Measurements from ENCODE around the gene BLOC1S4.

The BLOC1S4 gene

GRCh38 chr4:6718932-6719610 lies 3.1 kb downstream of the BLOC1S4 start:
- H3K36me3 ChIP-seq (ENCODE audit: control insufficient read depth in 1 of 2, insufficient read depth in 2 of 2, low read depth in 1 of 2, low read length in 2 of 2) = peaks cover 0 to 3% of the 10 kb centered on the region in 2 experiments
- 92% methylated on average over 7 of the region's 7 CpGs for WGBS
- H3K4me2 ChIP-seq (ENCODE audit: low read length, poor library complexity, severe bottlenecking) = no peak overlapping the region
- no peak overlapping the region for H3K27ac ChIP-seq (ENCODE audit: low read length, poor library complexity, severe bottlenecking)
- H3K9me3 ChIP-seq (ENCODE audit: control insufficient read depth, low read length) = no peaks in the 10 kb centered on the region
- no peak overlapping the region for H3K23ac ChIP-seq (ENCODE audit: low read length in 2 of 2)
- H3K4ac ChIP-seq (ENCODE audit: low read depth in 1 of 2, low read length in 2 of 2) = no peak overlapping the region
- H3K4me3 ChIP-seq (ENCODE audit: insufficient read depth in 1 of 2, low read depth in 1 of 2, low read length in 2 of 2) = no peak overlapping the region
- no peak overlapping the region for H2AFZ ChIP-seq (ENCODE audit: low read depth, low read length)
- H2AK5ac ChIP-seq (ENCODE audit: low read length, severe bottlenecking) = no peak overlapping the region
- no peak overlapping the region for H4K8ac ChIP-seq (ENCODE audit: low read length)
- no peak overlapping the region for H2BK120ac ChIP-seq (ENCODE audit: low read depth, low read length)
- H2BK5ac ChIP-seq (ENCODE audit: low read depth, low read length, poor library complexity, severe bottlenecking) = no peak overlapping the region
- no peak overlapping the region for H4K91ac ChIP-seq (ENCODE audit: low read length)
- no peaks in the 10 kb centered on the region for H3K27me3 ChIP-seq (ENCODE audit: control insufficient read depth in 1 of 2, insufficient read depth in 1 of 2, low read length in 2 of 2)
- H3K14ac ChIP-seq (ENCODE audit: low read length in 2 of 2) = no peak overlapping the region
- peaks cover 2% of the 10 kb centered on the region for H3K79me1 ChIP-seq (replicated peaks; ENCODE audit: low read length, poor library complexity, severe bottlenecking)
- H3K9ac ChIP-seq (ENCODE audit: low read length) = no peak overlapping the region
- peaks cover 2% of the 10 kb centered on the region for H3K4me1 ChIP-seq (ENCODE audit: control insufficient read depth, insufficient read depth, low read depth, low read length)
- DNase-seq = no peak
- no peak overlapping the region for H3K18ac ChIP-seq (ENCODE audit: low read depth in 1 of 2, low read length in 2 of 2)
- no peak overlapping the region for H2BK15ac ChIP-seq (ENCODE audit: low read depth, poor library complexity, severe bottlenecking)
- no peak overlapping the region for H2BK12ac ChIP-seq (ENCODE audit: low read length in 2 of 2)

DNA sequence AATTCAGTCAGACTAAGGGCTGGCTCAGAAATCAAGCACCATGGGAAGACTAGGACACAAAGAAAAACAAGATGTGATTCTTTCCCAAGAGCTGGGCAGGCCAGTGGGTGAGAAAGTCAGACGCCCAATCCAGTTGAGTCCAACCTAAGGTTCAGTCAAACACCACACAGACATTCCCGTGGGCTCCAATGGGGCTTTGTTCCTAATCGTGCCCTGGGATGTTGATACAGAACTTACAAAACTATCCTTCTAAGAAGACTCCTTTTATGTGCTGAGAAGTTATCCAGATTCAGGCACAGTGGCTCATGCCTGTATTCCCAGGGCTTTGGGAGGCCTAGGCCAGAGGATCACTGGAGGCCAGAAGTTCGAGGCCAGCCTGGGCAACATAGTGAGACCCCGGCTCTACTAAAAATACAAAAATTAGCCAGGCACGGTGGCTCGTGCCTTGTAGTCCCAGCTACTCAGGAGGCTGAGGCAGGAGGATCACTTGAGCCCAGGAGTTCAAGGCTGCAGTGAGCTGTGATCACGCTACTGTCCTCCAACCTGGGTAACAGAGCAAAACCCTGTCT lies 3.7 kb downstream of the BLOC1S4 start:
- no peak overlapping the region for H2BK5ac ChIP-seq (ENCODE audit: low read depth, low read length, poor library complexity, severe bottlenecking)
- H4K91ac ChIP-seq (ENCODE audit: low read length) = no peak overlapping the region
- no peak overlapping the region for H3K27ac ChIP-seq (ENCODE audit: low read length, poor library complexity, severe bottlenecking)
- H2BK120ac ChIP-seq (ENCODE audit: low read depth, low read length) = no peak overlapping the region
- peaks cover 0 to 3% of the 10 kb centered on the region in 2 experiments for H3K36me3 ChIP-seq (ENCODE audit: control insufficient read depth in 1 of 2, insufficient read depth in 2 of 2, low read depth in 1 of 2, low read length in 2 of 2)
- no peak for DNase-seq
- no peak overlapping the region for H3K4me2 ChIP-seq (ENCODE audit: low read length, poor library complexity, severe bottlenecking)
- H2BK12ac ChIP-seq (ENCODE audit: low read length in 2 of 2) = no peak overlapping the region
- no peak overlapping the region for H3K4ac ChIP-seq (ENCODE audit: low read depth in 1 of 2, low read length in 2 of 2)
- no peak overlapping the region for H2BK15ac ChIP-seq (ENCODE audit: low read depth, poor library complexity, severe bottlenecking)
- H3K4me3 ChIP-seq (ENCODE audit: insufficient read depth in 1 of 2, low read depth in 1 of 2, low read length in 2 of 2) = no peak overlapping the region
- no peak overlapping the region for H3K14ac ChIP-seq (ENCODE audit: low read length in 2 of 2)
- H3K23ac ChIP-seq (ENCODE audit: low read length in 2 of 2) = no peak overlapping the region
- no peaks in the 10 kb centered on the region for H3K27me3 ChIP-seq (ENCODE audit: control insufficient read depth in 1 of 2, insufficient read depth in 1 of 2, low read length in 2 of 2)
- H3K18ac ChIP-seq (ENCODE audit: low read depth in 1 of 2, low read length in 2 of 2) = no peak overlapping the region
- no peak overlapping the region for H3K9ac ChIP-seq (ENCODE audit: low read length)
- H3K9me3 ChIP-seq (ENCODE audit: control insufficient read depth, low read length) = no peaks in the 10 kb centered on the region
- H2AFZ ChIP-seq (ENCODE audit: low read depth, low read length) = no peak overlapping the region
- H4K8ac ChIP-seq (ENCODE audit: low read length) = no peak overlapping the region
- WGBS = 86% methylated on average over 8 of the region's 8 CpGs
- H3K79me1 ChIP-seq (replicated peaks; ENCODE audit: low read length, poor library complexity, severe bottlenecking) = peaks cover 2% of the 10 kb centered on the region
- H2AK5ac ChIP-seq (ENCODE audit: low read length, severe bottlenecking) = no peak overlapping the region
- peaks cover 8% of the 10 kb centered on the region for H3K4me1 ChIP-seq (ENCODE audit: control insufficient read depth, insufficient read depth, low read depth, low read length)

GRCh38 chr4:6720202-6720699 lies 4.3 kb downstream of the BLOC1S4 start:
- Histone ChIP-seq H2BK5ac (ENCODE audit: low read depth, low read length, poor library complexity, severe bottlenecking) (no peak overlapping the region), H3K4me2 (ENCODE audit: low read length, poor library complexity, severe bottlenecking) (peak overlapping the region; percentile 60), H4K8ac (ENCODE audit: low read length) (peak overlapping the region; percentile 88), H3K23ac (ENCODE audit: low read length in 2 of 2) (no peak overlapping the region), H3K27ac (ENCODE audit: low read length, poor library complexity, severe bottlenecking) (no peak overlapping the region), H2AFZ (ENCODE audit: low read depth, low read length) (no peak overlapping the region), H3K4ac (ENCODE audit: low read depth in 1 of 2, low read length in 2 of 2) (no peak overlapping the region), H3K27me3 (ENCODE audit: control insufficient read depth in 1 of 2, insufficient read depth in 1 of 2, low read length in 2 of 2) (no peaks in the 10 kb centered on the region), H4K91ac (ENCODE audit: low read length) (peak overlapping the region; percentile 73), H3K9ac (ENCODE audit: low read length) (peak overlapping the region; percentile 37), H3K18ac (ENCODE audit: low read depth in 1 of 2, low read length in 2 of 2) (peak overlapping the region in 1 of 2 experiments; percentile 58), H2BK120ac (ENCODE audit: low read depth, low read length) (no peak overlapping the region), H3K79me1 (replicated peaks; ENCODE audit: low read length, poor library complexity, severe bottlenecking) (peaks cover 2% of the 10 kb centered on the region), H3K14ac (ENCODE audit: low read length in 2 of 2) (no peak overlapping the region), H3K9me3 (ENCODE audit: control insufficient read depth, low read length) (no peaks in the 10 kb centered on the region), H2BK15ac (ENCODE audit: low read depth, poor library complexity, severe bottlenecking) (no peak overlapping the region), H2BK12ac (ENCODE audit: low read length in 2 of 2) (no peak overlapping the region), H3K36me3 (ENCODE audit: control insufficient read depth in 1 of 2, insufficient read depth in 2 of 2, low read depth in 1 of 2, low read length in 2 of 2) (peaks cover 0 to 3% of the 10 kb centered on the region in 2 experiments), H2AK5ac (ENCODE audit: low read length, severe bottlenecking) (no peak overlapping the region), H3K4me1 (ENCODE audit: control insufficient read depth, insufficient read depth, low read depth, low read length) (peaks cover 10% of the 10 kb centered on the region), H3K4me3 (ENCODE audit: insufficient read depth in 1 of 2, low read depth in 1 of 2, low read length in 2 of 2) (peak overlapping the region in 1 of 2 experiments; percentile 56)
- WGBS = 12% methylated on average over 14 of the region's 14 CpGs
- DNase-seq = peak; percentile 77

- H4K91ac ChIP-seq (ENCODE audit: low read length) = no peak overlapping the region
- H3K36me3 ChIP-seq (ENCODE audit: control insufficient read depth in 1 of 2, insufficient read depth in 2 of 2, low read depth in 1 of 2, low read length in 2 of 2) = peaks cover 0 to 3% of the 10 kb centered on the region in 2 experiments
- no peak overlapping the region for H2BK120ac ChIP-seq (ENCODE audit: low read depth, low read length)
- no peak overlapping the region for H2BK15ac ChIP-seq (ENCODE audit: low read depth, poor library complexity, severe bottlenecking)
- H3K4ac ChIP-seq (ENCODE audit: low read depth in 1 of 2, low read length in 2 of 2) = no peak overlapping the region
- no peak overlapping the region for H3K9ac ChIP-seq (ENCODE audit: low read length)
- H3K27ac ChIP-seq (ENCODE audit: low read length, poor library complexity, severe bottlenecking) = no peak overlapping the region
- no peak overlapping the region for H4K8ac ChIP-seq (ENCODE audit: low read length)
- no peak overlapping the region for H3K18ac ChIP-seq (ENCODE audit: low read depth in 1 of 2, low read length in 2 of 2)
- H3K4me3 ChIP-seq (ENCODE audit: insufficient read depth in 1 of 2, low read depth in 1 of 2, low read length in 2 of 2) = no peak overlapping the region
- H3K4me2 ChIP-seq (ENCODE audit: low read length, poor library complexity, severe bottlenecking) = no peak overlapping the region
- H3K4me1 ChIP-seq (ENCODE audit: control insufficient read depth, insufficient read depth, low read depth, low read length) = peaks cover 17% of the 10 kb centered on the region
- no peak for DNase-seq
- peaks cover 2% of the 10 kb centered on the region for H3K79me1 ChIP-seq (replicated peaks; ENCODE audit: low read length, poor library complexity, severe bottlenecking)
- H3K23ac ChIP-seq (ENCODE audit: low read length in 2 of 2) = no peak overlapping the region
- 98% methylated on average over 10 of the region's 10 CpGs for WGBS
- no peaks in the 10 kb centered on the region for H3K9me3 ChIP-seq (ENCODE audit: control insufficient read depth, low read length)
- H2BK12ac ChIP-seq (ENCODE audit: low read length in 2 of 2) = no peak overlapping the region
- no peak overlapping the region for H2BK5ac ChIP-seq (ENCODE audit: low read depth, low read length, poor library complexity, severe bottlenecking)
- H2AK5ac ChIP-seq (ENCODE audit: low read length, severe bottlenecking) = no peak overlapping the region
- H2AFZ ChIP-seq (ENCODE audit: low read depth, low read length) = no peak overlapping the region
- no peaks in the 10 kb centered on the region for H3K27me3 ChIP-seq (ENCODE audit: control insufficient read depth in 1 of 2, insufficient read depth in 1 of 2, low read length in 2 of 2)
- no peak overlapping the region for H3K14ac ChIP-seq (ENCODE audit: low read length in 2 of 2)
Measured at GRCh38 chr4:6721121-6721520, 5.1 kb downstream of the BLOC1S4 start.

Measured in mesenchymal stem cell (in vitro differentiated cells and primary cell).